Endothelial cell of umbilical vein (primary cell): ENCODE data around the gene MOCOS.
"Not testable (repeated sequence)": the region's sequence is repeated elsewhere in the genome, so short reads cannot be mapped to it uniquely, and the experiment has no call there.

Experiments used
- TF ChIP-seq, protein P1 (sequence below): IDR thresholded peaks from 2 replicates; pipeline ENCODE4 v1.6.1; 2011; ENCODE audit not compliant: insufficient read depth, insufficient read length
- TF ChIP-seq, protein P2 (sequence below), 2 donors: IDR thresholded peaks; 1 replicate in 1 of 2; 2 replicates in 1 of 2; pipeline ENCODE4 v1.5.1; 2011; ENCODE audit warnings: low read length in 2 of 2, mild to moderate bottlenecking in 2 of 2, moderate library complexity in 2 of 2, control low read depth in 1 of 2, inconsistent platforms in 1 of 2, low read depth in 1 of 2; ENCODE audit not compliant: insufficient read depth in 1 of 2; ENCODE audit errors: extremely low read depth in 1 of 2

DNA sequence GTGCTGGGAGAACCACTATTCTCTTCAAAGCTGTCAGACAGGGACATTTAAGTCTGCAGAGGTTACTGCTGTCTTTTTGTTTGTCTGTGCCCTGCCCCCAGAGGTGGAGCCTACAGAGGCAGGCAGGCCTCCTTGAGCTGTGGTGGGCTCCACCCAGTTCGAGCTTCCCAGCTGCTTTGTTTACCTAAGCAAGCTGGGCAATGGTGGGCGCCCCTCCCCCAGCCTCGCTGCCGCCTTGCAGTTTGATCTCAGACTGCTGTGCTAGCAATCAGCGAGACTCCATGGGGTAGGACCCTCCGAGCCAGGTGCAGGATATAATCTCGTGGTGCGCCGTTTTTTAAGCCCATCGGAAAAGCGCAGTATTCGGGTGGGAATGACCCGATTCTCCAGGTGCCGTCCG is 53.2 kb downstream of the MOCOS start:
- TF ChIP-seq, protein P1, sequence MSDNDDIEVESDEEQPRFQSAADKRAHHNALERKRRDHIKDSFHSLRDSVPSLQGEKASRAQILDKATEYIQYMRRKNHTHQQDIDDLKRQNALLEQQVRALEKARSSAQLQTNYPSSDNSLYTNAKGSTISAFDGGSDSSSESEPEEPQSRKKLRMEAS = not testable (repeated sequence)
- TF ChIP-seq, protein P2, sequence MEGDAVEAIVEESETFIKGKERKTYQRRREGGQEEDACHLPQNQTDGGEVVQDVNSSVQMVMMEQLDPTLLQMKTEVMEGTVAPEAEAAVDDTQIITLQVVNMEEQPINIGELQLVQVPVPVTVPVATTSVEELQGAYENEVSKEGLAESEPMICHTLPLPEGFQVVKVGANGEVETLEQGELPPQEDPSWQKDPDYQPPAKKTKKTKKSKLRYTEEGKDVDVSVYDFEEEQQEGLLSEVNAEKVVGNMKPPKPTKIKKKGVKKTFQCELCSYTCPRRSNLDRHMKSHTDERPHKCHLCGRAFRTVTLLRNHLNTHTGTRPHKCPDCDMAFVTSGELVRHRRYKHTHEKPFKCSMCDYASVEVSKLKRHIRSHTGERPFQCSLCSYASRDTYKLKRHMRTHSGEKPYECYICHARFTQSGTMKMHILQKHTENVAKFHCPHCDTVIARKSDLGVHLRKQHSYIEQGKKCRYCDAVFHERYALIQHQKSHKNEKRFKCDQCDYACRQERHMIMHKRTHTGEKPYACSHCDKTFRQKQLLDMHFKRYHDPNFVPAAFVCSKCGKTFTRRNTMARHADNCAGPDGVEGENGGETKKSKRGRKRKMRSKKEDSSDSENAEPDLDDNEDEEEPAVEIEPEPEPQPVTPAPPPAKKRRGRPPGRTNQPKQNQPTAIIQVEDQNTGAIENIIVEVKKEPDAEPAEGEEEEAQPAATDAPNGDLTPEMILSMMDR (IDR thresholded peaks at IDR 0.05; ENCODE audit: extremely low read depth in 1 of 2, insufficient read depth in 1 of 2, low read depth in 1 of 2, low read length in 2 of 2) = not testable (repeated sequence)
